HUES64 (cell line): ENCODE data around the gene C2.
"Not testable (repeated sequence)": the region's sequence is repeated elsewhere in the genome, so short reads cannot be mapped to it uniquely, and the experiment has no call there.

Source experiments
- H3K27ac ChIP-seq: 2 replicates; pipeline ENCODE4 v1.7.0; 2013; ENCODE audit warnings: low read depth, low read length, inconsistent platforms
- H3K27me3 ChIP-seq: 2 replicates; pipeline ENCODE4 v1.6.1; 2013; ENCODE audit warnings: mild to moderate bottlenecking, low read length; ENCODE audit not compliant: insufficient read depth
- H3K36me3 ChIP-seq: 2 replicates; pipeline ENCODE4 v1.6.1; 2013; ENCODE audit warnings: mild to moderate bottlenecking, low read length; ENCODE audit not compliant: insufficient read depth
- H3K4me1 ChIP-seq: 2 replicates; pipeline ENCODE4 v1.6.1; 2013; ENCODE audit warnings: mild to moderate bottlenecking, low read length, moderate library complexity; ENCODE audit not compliant: insufficient read depth
- H3K4me3 ChIP-seq: 2 replicates; pipeline ENCODE4 v1.5.1; 2013; ENCODE audit warnings: mild to moderate bottlenecking, low read length, moderate library complexity
- H3K9ac ChIP-seq: 2 replicates; pipeline ENCODE4 v1.6.1; 2013; ENCODE audit warnings: mild to moderate bottlenecking, low read depth, low read length
- H3K9me3 ChIP-seq: 2 replicates; pipeline ENCODE4 v1.6.1; 2013; ENCODE audit warnings: low read depth, low read length; ENCODE audit not compliant: insufficient read depth
- WGBS: fragments of 150-250, 120-280 bp; methylation state at CpG from one replicate; pipeline ENCODE4 v1.1.7; 2013; ENCODE audit warnings: missing lambda C conversion rate; 5-methylcytosine and 5-hydroxymethylcytosine counted together

C2 gene

DNA sequence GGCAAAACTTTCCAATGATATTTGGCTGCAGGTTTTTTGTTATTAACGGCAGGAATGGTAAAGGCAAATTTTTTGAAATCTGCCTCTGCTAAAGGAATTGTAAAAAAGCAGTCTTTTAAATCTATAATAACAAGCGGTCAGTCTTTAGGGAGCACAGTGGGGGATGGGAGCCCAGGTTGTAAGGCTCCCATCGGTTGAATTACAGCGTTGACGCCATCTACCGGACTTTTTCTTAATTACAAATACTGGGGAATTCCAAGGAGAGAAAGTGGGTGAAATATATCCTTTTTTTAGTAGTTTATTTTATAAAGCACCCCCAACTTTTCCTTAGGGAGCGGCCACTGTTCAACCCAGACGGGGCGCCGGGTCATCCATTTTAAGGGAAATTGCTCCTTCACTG, 61.8 kb downstream of the C2 start:
- H3K36me3 ChIP-seq, H3K27ac ChIP-seq, H3K9me3 ChIP-seq, H3K4me1 ChIP-seq, H3K9ac ChIP-seq, H3K4me3 ChIP-seq, H3K27me3 ChIP-seq: not testable (repeated sequence)
- no CpG with 5 or more reads among the region's 10 CpGs for WGBS

DNA sequence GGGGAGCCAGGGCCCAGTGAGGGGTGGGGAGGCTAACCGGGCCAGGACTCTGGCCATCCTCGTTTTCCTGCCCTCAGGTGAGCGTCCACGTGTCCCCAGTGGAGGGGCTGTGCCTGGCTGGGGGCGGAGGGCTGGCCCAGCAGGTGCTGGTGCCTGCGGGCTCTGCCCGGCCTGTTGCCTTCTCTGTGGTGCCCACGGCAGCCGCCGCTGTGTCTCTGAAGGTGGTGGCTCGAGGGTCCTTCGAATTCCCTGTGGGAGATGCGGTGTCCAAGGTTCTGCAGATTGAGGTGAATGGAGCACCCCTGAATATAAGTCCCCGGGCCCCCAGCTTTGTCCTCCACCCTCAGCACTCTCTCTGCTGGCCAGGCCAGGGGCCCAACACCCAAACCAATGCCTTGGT, 66.9 kb downstream of the C2 start:
- not testable (repeated sequence) for H3K9ac ChIP-seq, H3K9me3 ChIP-seq, H3K27ac ChIP-seq, H3K27me3 ChIP-seq, H3K4me3 ChIP-seq, H3K36me3 ChIP-seq, H3K4me1 ChIP-seq
- 89% methylated on average over 6 of the region's 14 CpGs for WGBS
